Duodenal mucosa (tissue), 2 donors: ENCODE data around the gene GEMIN4.
"Not testable (repeated sequence)": the region's sequence is repeated elsewhere in the genome, so short reads cannot be mapped to it uniquely, and the experiment has no call there.

Experiments used
- H3K27ac ChIP-seq: one replicate; pipeline ENCODE4 v1.7.0; 2013; ENCODE audit warnings: low read depth, low read length
- H3K27me3 ChIP-seq, 2 donors: one replicate each; pipeline ENCODE4 v1.7.0; 2013; ENCODE audit warnings: low read length in 2 of 2, control low read depth in 1 of 2; ENCODE audit not compliant: insufficient read depth in 2 of 2, control insufficient read depth in 1 of 2
- H3K36me3 ChIP-seq, 2 donors: one replicate each; pipeline ENCODE4 v1.7.0; 2013; ENCODE audit warnings: low read length in 2 of 2, control low read depth in 1 of 2; ENCODE audit not compliant: insufficient read depth in 2 of 2, control insufficient read depth in 1 of 2
- H3K4me1 ChIP-seq, 2 donors: one replicate each; pipeline ENCODE4 v1.7.0; 2013; ENCODE audit warnings: low read length in 2 of 2, control low read depth in 1 of 2; ENCODE audit not compliant: insufficient read depth in 2 of 2, control insufficient read depth in 1 of 2
- H3K4me3 ChIP-seq, 2 donors: one replicate each; pipeline ENCODE4 v1.7.0; 2013; ENCODE audit warnings: low read length in 2 of 2, low read depth in 1 of 2
- H3K9ac ChIP-seq, 2 donors: one replicate each; pipeline ENCODE4 v1.7.0; 2013; ENCODE audit warnings: low read length in 2 of 2, low read depth in 1 of 2
- H3K9me3 ChIP-seq, 2 donors: one replicate each; pipeline ENCODE4 v1.7.0; 2013; ENCODE audit warnings: low read length in 2 of 2, control low read depth in 1 of 2; ENCODE audit not compliant: control insufficient read depth in 1 of 2

The GEMIN4 gene

GRCh38 chr17:781805-782731 lies 30.0 kb upstream of the GEMIN4 start, which contains the start of the genes GLOD4 and MRM3:
Gene GLOD4, minus strand, starts transcription at chr17:782280. Its CDS starts 25 bp downstream, at chr17:782255.
Gene MRM3, plus strand, starts transcription at chr17:782353. Its CDS starts 26 bp downstream, at chr17:782379.
- peaks cover 12 to 21% of the 10 kb centered on the region in 2 donors for H3K4me1 ChIP-seq
- H3K9me3 ChIP-seq, result no peaks in the 10 kb centered on the region
- peak within 1 kb of the TSS; percentile 91 to 98 for H3K9ac ChIP-seq
- peaks cover 9 to 20% of the 10 kb centered on the region in 2 donors for H3K36me3 ChIP-seq
- peak within 1 kb of the TSS; percentile 80 for H3K27ac ChIP-seq
- peak within 1 kb of the TSS; percentile 100 for H3K4me3 ChIP-seq
- H3K27me3 ChIP-seq, result no peaks in the 10 kb centered on the region

- Histone ChIP-seq H3K27ac (no peak overlapping the region), H3K4me1 (peaks cover 12 to 15% of the 10 kb centered on the region in 2 donors), H3K36me3 (peaks cover 30 to 46% of the 10 kb centered on the region in 2 donors)
Observed at GRCh38 chr17:778096-778495, 26.0 kb upstream of the GEMIN4 start.

DNA sequence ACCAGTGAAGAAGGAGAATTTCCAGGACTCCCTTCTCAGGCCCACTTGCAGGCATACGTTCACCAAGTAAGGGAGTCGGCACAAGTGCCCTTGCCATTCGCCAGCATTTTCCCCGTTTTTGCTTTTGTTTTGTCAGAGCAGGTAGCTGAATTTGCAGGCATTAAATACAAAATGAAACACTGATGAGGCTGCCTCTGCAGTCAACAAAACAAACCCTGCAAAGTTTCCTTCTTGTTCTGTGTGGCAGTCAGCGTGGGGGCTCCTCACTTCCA lies 22.2 kb upstream of the GEMIN4 start:
- H3K9ac ChIP-seq, result no peak overlapping the region
- H3K27me3 ChIP-seq, result no peaks in the 10 kb centered on the region
- peaks cover 45 to 71% of the 10 kb centered on the region in 2 donors for H3K36me3 ChIP-seq
- H3K4me3 ChIP-seq, result no peak overlapping the region
- no peaks in the 10 kb centered on the region for H3K4me1 ChIP-seq
- H3K27ac ChIP-seq, result no peak overlapping the region
- no peaks in the 10 kb centered on the region for H3K9me3 ChIP-seq

More at GRCh38 chr17:778096-778495, 26.0 kb upstream of the GEMIN4 start:
- H3K27me3 ChIP-seq, result no peaks in the 10 kb centered on the region
- no peak overlapping the region for H3K4me3 ChIP-seq
- no peaks in the 10 kb centered on the region for H3K9me3 ChIP-seq
- no peak overlapping the region for H3K9ac ChIP-seq

- H3K27me3 ChIP-seq, result no peaks in the 10 kb centered on the region
- H3K4me3 ChIP-seq, result no peak overlapping the region
- no peak overlapping the region for H3K27ac ChIP-seq
- peaks cover 45 to 77% of the 10 kb centered on the region in 2 donors for H3K36me3 ChIP-seq
- no peaks in the 10 kb centered on the region for H3K4me1 ChIP-seq
- no peak overlapping the region for H3K9ac ChIP-seq
- no peaks in the 10 kb centered on the region for H3K9me3 ChIP-seq
Observed at GRCh38 chr17:773467-774312, 21.6 kb upstream of the GEMIN4 start.

- Histone ChIP-seq H3K4me1 (no peaks in the 10 kb centered on the region), H3K9ac (no peak overlapping the region), H3K9me3 (no peaks in the 10 kb centered on the region), H3K36me3 (peaks cover 41 to 74% of the 10 kb centered on the region in 2 donors), H3K4me3 (no peak overlapping the region), H3K27me3 (no peaks in the 10 kb centered on the region), H3K27ac (no peak overlapping the region)
Observed at GRCh38 chr17:773016-773415, 21.0 kb upstream of the GEMIN4 start.

DNA sequence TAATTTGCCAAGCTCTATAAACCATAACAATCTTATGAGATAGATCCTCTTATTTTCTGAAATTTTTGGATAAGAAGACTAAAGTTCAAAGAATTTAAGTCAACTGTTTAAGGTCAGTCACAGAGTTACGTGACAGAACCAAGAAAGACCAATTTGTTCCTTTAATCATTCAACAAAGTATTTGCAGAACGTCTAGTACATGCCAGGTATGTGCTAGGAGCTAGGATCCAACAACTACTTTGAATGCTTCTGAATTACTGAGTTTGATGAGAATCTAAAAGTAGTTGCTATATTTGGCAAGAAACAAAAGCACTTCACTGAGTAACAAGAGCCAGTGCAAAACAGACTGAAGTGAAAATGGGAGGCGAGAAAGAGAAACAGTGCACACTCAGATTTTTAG lies 15.0 kb upstream of the GEMIN4 start:
- Histone ChIP-seq H3K36me3 (peaks cover 18 to 61% of the 10 kb centered on the region in 2 donors), H3K4me1 (no peaks in the 10 kb centered on the region), H3K9ac (no peak overlapping the region), H3K4me3 (no peak overlapping the region), H3K9me3 (no peaks in the 10 kb centered on the region), H3K27me3 (no peaks in the 10 kb centered on the region), H3K27ac (no peak overlapping the region)

DNA sequence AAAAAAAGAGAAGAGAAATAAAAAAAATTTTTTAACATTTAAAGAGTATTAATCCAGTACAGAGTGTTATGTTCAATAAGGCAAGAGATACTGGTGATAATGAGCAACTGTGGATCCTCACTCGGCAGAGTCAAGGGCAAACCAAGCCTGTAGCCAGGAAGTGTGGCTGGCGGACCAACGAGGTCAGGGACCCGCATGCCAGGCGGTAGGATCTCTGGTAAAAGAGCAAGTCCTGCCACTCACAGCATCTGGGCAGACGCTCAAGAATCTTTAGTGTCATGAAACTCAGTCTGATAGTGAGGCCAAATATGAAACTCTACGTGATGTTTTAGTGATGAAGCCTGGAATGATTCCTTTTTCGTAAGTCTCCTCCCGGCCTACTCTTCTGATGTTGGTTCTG lies 8.3 kb upstream of the GEMIN4 start:
- Histone ChIP-seq H3K9ac (no peak overlapping the region), H3K27ac (no peak overlapping the region), H3K4me1 (no peaks in the 10 kb centered on the region), H3K4me3 (no peak overlapping the region), H3K27me3 (no peaks in the 10 kb centered on the region), H3K36me3 (peaks cover 24 to 56% of the 10 kb centered on the region in 2 donors), H3K9me3 (no peaks in the 10 kb centered on the region)

GRCh38 chr17:759964-760363 lies 7.9 kb upstream of the GEMIN4 start:
- H3K4me1 ChIP-seq, result no peaks in the 10 kb centered on the region
- H3K9ac ChIP-seq, result no peak overlapping the region
- no peaks in the 10 kb centered on the region for H3K9me3 ChIP-seq
- H3K27ac ChIP-seq, result no peak overlapping the region
- H3K4me3 ChIP-seq, result no peak overlapping the region
- no peaks in the 10 kb centered on the region for H3K27me3 ChIP-seq
- H3K36me3 ChIP-seq, result peaks cover 24 to 52% of the 10 kb centered on the region in 2 donors

- not testable (repeated sequence) for H3K9ac ChIP-seq, H3K9me3 ChIP-seq, H3K27me3 ChIP-seq, H3K27ac ChIP-seq, H3K4me3 ChIP-seq
- Histone ChIP-seq H3K4me1 (peaks cover 8 to 12% of the 10 kb centered on the region in 2 donors), H3K36me3 (peaks cover 21 to 32% of the 10 kb centered on the region in 2 donors)
Observed at GRCh38 chr17:756010-756567, 4.0 kb upstream of the GEMIN4 start.
